Measurements from ENCODE around the gene BNC2.

BNC2 gene

DNA sequence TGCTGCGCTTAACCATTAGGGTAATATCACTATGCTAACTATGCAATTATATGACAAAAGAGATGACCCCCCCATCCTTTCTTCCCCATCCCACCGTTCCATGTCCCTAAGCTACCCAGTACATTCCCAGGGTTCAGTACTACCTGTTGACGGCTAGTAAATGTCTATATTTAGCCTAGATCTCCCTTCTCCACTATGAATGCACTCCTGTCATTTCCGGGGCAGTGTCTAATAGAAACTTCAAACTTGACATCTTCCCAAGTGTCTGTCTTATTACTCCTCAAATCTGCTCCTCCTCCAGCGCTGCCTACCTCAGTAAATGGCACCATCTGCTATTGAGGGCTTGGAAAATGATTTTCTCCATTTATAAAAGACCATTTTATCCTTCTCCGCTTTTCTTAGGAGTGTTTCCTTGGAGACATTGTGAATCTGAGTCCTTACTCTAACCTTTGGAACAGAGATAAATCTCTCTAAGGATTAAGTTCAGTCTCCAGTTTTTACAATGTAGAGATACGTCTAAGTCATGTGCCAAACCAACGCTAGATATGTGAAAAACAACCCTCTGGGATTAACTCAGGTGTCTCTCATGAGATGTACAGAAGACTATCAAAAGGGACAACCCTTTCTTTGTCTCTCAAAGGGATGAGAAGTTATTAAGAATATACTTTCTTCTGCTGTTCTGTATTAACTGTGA, 114.9 kb downstream of the BNC2 start:
- DNase-seq (ENCODE audit: low read depth): no peak

DNA sequence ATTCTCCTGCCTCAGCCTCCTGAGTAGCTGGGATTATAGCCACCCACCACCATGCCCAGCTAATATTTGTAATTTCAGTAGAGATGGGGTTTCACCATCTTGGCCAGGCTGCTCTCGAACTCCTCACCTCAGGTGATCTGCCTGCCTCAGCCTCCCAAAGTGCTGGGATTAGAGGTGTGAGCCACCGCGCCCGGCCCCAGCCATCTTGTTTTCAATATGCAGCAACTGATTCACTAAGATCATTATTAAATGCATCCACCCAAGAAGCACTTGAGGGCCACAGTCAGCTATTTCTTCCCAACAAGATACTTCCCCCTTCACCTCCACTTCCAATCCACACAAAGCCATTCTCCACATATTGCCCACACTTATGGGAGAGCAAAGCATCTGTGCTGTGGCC, 115.8 kb downstream of the BNC2 start:
- no peak for DNase-seq (ENCODE audit: low read depth)

DNA sequence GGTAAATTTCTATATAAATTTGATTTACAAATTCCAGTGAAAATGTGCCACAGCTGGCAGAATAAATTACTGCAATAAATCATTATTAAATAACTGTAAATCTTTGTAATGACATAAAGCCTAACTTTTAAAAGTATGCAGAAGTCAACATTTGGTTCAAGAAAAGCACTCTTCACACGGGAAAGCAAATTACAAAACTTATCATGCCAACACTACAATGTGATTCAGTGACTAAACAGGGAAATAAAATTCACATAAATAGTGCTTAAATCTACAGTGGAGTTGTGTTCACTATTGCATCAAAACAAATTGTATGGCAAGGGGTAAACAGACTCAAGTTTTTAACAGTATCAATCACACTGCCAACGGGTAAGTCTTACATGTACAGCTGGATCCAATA, 117.2 kb downstream of the BNC2 start:
- no peak for DNase-seq (ENCODE audit: low read depth)

GRCh38 chr9:16752601-16753000, 117.9 kb downstream of the BNC2 start:
- no peak for DNase-seq (ENCODE audit: low read depth)

GRCh38 chr9:16750553-16750952, 119.9 kb downstream of the BNC2 start:
- DNase-seq (ENCODE audit: low read depth): no peak

GRCh38 chr9:16745359-16745758, 125.1 kb downstream of the BNC2 start:
- DNase-seq (ENCODE audit: low read depth): no peak

- DNase-seq (ENCODE audit: low read depth): no peak
These were observed 126.1 kb downstream of the BNC2 start for GRCh38 chr9:16744394-16744793.

DNA sequence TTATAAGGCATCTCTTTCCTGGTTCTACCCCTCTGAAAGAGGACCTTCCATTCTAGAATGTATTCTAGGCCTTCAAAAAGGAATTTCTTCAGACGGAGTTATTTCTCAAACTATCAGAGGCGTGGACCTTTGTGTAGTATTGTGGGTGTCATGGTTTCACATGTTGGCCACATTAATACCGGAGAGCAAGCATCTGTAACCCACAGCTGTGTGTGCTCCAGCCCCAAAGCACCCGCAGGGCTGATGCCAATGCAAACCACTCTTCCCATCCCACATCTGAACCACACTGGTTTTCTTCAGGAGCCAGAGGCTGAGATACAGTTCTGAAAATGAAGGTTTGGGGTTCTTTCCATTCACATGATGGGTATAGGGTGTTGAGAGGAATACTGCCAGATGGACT, 127.1 kb downstream of the BNC2 start:
- DNase-seq (ENCODE audit: low read depth): no peak

GRCh38 chr9:16735001-16735400, 135.5 kb downstream of the BNC2 start:
- DNase-seq (ENCODE audit: low read depth): no peak

DNA sequence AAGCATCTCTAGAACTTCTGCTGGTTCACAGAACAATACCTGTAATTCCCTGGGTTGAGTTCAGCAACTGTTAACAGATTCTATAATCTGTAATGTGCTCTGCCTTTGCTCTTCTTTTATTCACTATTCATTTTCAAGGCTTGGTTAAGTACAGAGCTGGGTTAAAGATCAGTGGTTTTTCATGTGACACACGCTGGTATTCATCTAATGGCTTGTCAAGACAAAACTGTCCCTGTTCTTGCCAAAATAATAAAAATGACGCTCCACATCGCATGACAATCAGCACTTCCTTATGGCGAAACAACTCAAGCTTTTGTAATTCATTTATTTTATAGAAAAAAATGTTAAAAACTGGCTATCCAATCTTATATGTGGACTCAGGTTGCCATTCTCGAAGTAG, 137.9 kb downstream of the BNC2 start:
- DNase-seq (ENCODE audit: low read depth): no peak

- no peak for DNase-seq (ENCODE audit: low read depth)
These were observed 140.3 kb downstream of the BNC2 start for GRCh38 chr9:16730162-16730561.

DNA sequence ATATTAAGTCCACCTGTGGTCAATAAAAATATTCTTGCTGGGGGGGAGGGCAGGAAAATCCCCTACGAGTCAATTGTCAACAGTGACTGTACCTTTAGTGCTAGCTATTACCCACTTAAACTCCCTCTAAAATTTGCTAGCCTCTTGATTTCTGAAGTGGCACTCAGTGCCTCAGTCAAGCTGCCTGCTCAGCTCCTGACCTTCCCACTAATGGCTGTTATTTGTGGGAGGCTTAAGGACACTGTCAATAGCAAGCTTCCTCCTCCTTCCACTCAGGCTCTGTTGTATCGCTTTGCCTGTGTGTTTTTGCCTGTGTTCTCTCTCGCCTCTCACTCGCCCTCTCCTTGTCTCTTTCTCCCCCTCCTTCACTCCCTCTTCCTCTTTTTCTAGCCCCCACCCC, 140.8 kb downstream of the BNC2 start:
- DNase-seq (ENCODE audit: low read depth): no peak

DNA sequence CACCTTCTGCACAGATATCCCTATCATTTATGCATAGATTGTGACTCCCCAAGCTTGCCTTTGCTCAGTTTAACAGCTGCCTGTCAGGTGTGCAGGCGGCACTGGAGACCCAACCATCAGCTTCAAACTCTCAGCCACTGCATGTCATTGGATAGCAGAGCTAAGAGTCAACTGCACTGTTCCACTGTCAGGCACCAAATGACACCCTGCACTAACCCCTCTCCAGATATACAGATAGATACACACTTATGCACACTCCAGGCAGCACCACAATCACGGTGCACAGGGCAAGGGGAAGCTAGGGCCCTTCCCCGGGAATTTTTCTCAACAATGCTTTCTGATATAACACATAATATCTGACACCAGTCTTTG, 142.3 kb downstream of the BNC2 start:
- DNase-seq (ENCODE audit: low read depth): no peak

DNA sequence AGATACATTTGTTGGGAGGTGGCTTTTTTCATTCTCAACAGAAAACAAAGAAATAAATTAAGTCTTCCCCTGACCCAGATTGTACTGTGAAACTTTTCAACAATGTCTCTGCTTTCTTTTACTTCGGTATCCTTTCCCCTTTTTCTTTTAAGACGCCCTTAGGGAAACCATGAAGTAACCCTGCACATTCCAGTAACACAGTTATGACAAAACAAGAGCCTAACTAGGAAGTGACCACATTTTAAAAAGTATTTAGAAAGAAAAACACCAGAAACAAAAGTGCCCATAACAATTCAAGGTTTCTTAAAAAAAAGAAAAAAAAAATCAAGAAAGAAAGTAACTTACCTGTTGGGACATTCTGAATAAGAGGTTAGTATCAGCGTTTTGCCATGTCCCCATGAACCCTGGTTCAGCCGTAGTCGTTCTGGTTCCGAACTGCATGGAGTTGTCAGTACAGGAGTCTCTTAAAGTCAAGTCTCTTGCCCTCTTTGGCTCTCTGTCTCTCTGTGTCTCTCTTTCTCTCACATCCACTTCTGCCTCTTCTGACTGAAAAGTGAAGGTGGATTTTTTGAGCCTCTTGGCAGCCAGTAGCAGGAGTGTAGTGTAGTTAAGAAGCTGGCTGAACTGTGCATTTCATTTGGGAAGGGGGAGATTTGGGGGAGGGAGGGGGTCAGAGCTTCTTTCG, 142.9 kb downstream of the BNC2 start:
- DNase-seq (ENCODE audit: low read depth): no peak

- peak; percentile 66 for DNase-seq (ENCODE audit: low read depth)
These were observed 143.6 kb downstream of the BNC2 start for GRCh38 chr9:16726718-16727451.

- no peak for DNase-seq (ENCODE audit: low read depth)
These were observed 144.4 kb downstream of the BNC2 start for GRCh38 chr9:16726029-16726428.

- DNase-seq (ENCODE audit: low read depth): no peak
These were observed 145.4 kb downstream of the BNC2 start for GRCh38 chr9:16725066-16725465.

GRCh38 chr9:16721972-16722371, 148.5 kb downstream of the BNC2 start:
- DNase-seq (ENCODE audit: low read depth): no peak

DNA sequence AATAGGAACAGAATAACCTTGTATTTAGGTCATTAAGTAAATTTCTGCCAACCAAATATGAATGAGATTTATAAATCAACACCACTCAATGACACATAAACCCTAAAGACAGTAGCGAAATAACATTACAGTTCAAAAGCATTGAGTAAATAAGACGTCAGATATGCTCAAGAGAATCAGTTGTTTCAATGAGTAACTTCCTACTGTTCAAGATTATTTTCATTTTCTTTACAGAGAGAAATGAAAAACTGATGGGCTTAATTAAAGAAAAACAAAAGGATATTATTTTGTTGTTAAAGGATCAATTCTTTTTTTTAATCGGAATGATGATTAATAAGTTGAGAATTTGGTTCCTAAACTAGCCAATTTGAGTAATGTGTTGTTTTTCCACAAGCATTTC, 150.1 kb downstream of the BNC2 start:
- no peak for DNase-seq (ENCODE audit: low read depth)

DNA sequence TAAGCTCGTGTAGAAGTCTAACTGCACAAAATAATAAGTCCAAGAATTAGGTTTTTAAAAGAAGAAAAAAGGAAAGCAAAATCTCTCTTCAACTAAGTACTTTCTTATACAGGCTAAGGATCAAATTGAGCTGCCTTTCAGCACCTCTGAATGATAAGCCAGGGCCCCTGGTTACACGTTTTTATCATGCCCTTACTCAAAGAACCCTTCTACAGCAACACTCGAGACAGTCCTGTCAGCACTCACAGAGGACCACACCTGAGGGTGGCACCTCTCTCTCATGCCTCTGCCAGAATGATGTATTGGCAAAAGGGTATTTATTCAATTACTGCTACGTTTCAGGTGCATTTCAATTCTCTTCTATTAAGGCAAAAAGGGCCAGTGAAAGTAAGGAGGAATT, 150.5 kb downstream of the BNC2 start:
- no peak for DNase-seq (ENCODE audit: low read depth)

DNA sequence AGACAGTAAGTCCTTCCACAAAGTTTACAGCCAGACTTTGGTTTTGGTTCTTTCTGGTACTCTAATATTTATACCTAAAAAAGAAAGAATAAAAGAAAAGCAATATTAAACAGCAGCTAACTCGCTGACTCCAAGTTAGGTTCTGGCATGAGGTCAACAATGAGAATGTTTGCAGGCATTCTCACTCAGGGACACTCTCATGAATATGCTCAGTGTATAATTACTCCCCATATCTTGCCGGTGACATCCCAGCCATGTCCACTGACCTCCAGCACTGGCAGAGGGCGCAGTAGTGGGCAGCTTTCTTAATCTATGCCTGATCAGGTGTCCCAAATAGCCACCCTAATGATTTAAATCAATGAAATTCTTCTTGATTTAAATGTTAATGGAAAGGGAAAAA, 151.5 kb downstream of the BNC2 start:
- DNase-seq (ENCODE audit: low read depth): no peak

GRCh38 chr9:16718296-16718695, 152.2 kb downstream of the BNC2 start:
- no peak for DNase-seq (ENCODE audit: low read depth)

DNA sequence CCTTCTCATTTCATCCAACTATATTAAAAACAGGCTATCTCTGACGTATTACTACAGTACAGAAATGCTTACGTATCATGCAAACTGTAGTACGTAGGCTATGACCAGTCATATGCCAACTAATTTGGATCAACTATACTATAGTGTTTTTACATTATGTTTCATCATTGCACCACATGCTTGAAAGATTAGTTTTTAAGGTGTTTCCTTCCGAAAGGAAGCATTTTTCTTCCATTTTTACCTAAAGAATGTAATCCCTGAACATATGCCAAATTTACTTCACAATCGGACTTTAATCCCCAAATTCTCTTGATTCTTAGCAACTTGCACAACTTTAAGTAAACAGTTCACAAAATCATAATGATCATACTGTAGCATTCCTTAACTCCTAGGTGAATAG, 153.9 kb downstream of the BNC2 start:
- DNase-seq (ENCODE audit: low read depth): no peak
